HepG2 (cell line): ENCODE data around the gene LCAT. TPM values are rescaled to one million over a fixed set of nuclear protein-coding genes. Genes with fewer than 3 reads are reported as not detected.

Experiments used
- CENPX ChIP-seq: sonication (generic); formaldehyde crosslinking; IDR thresholded peaks from 2 replicates; pipeline ENCODE4 v1.9.0; 2021; ENCODE audit warnings: mild to moderate bottlenecking, missing genetic modification reagents, moderate library complexity
- MNT ChIP-seq: fragments of 450-650 bp; IDR thresholded peaks from 2 replicates; pipeline ENCODE4 v1.6.1; 2016
- NFIC ChIP-seq: IDR thresholded peaks from 2 replicates; pipeline ENCODE4 v1.6.1; 2012; ENCODE audit warnings: mild to moderate bottlenecking, low read length, inconsistent platforms
- NONO ChIP-seq, 2 experiments: fragments of 450-650 bp in 1 of 2; sonication (generic) in 1 of 2; formaldehyde crosslinking in 1 of 2; IDR thresholded peaks in 1 of 2; conservative IDR thresholded peaks in 1 of 2; 2 replicates each; pipeline versions ENCODE4 v1.6.1 to v1.8.0; 2017 to 2022; ENCODE audit warnings: mild to moderate bottlenecking in 1 of 2, missing genetic modification reagents in 1 of 2, moderate library complexity in 1 of 2
- PAXIP1 ChIP-seq: sonication (generic); formaldehyde crosslinking; conservative IDR thresholded peaks from 2 replicates; pipeline ENCODE4 v1.4.0; 2020; ENCODE audit warnings: mild to moderate bottlenecking, missing genetic modification reagents, moderate library complexity
- PTBP1 ChIP-seq: fragments of 200-400 bp; formaldehyde crosslinking; IDR thresholded peaks from 2 replicates; pipeline ENCODE4 v1.6.1; 2018; ENCODE audit warnings: low read length, low read depth; ENCODE audit not compliant: poor library complexity, severe bottlenecking
- RXRB ChIP-seq: IDR thresholded peaks from 2 replicates; pipeline ENCODE4 v1.6.1; 2016; ENCODE audit warnings: borderline replicate concordance, missing genetic modification reagents, missing compliant biosample characterization
- SETDB1 ChIP-seq: sonication (generic); formaldehyde crosslinking; IDR thresholded peaks from 2 replicates; pipeline ENCODE4 v1.5.1; 2020; ENCODE audit warnings: missing genetic modification reagents, mild to moderate bottlenecking, borderline replicate concordance
- SRF ChIP-seq: IDR thresholded peaks from 2 replicates; pipeline ENCODE4 v1.6.1; 2011; ENCODE audit warnings: mild to moderate bottlenecking, low read depth, low read length, moderate library complexity
- SRY ChIP-seq: sonication (generic); formaldehyde crosslinking; IDR thresholded peaks from 2 replicates; pipeline ENCODE4 v1.8.0; 2022; ENCODE audit warnings: mild to moderate bottlenecking, missing genetic modification reagents
- ZBTB8A ChIP-seq: sonication (generic); formaldehyde crosslinking; IDR thresholded peaks from 2 replicates; pipeline ENCODE4 v1.4.0; 2020; ENCODE audit warnings: mild to moderate bottlenecking, low read depth, missing genetic modification reagents, borderline replicate concordance
- ZKSCAN1 ChIP-seq: fragments of 150-350 bp; IDR thresholded peaks from 2 replicates; pipeline ENCODE4 v1.6.1; 2014; ENCODE audit warnings: low read length
- ZNF333 ChIP-seq: sonication (generic); formaldehyde crosslinking; IDR thresholded peaks from 2 replicates; pipeline ENCODE4 v1.4.0; 2020; ENCODE audit warnings: mild to moderate bottlenecking, missing genetic modification reagents, borderline replicate concordance
- ZNF572 ChIP-seq: sonication (generic); formaldehyde crosslinking; IDR thresholded peaks from 2 replicates; pipeline ENCODE4 v1.5.1; 2020; ENCODE audit warnings: mild to moderate bottlenecking, missing genetic modification reagents
- ZNF644 ChIP-seq: IDR thresholded peaks from 2 replicates; pipeline ENCODE4 v1.6.1; 2016; ENCODE audit warnings: low read depth
- ZNF713 ChIP-seq: sonication (generic); formaldehyde crosslinking; IDR thresholded peaks from 2 replicates; pipeline ENCODE4 v1.4.0; 2020; ENCODE audit warnings: mild to moderate bottlenecking, missing genetic modification reagents
- ZNF775 ChIP-seq: sonication (generic); formaldehyde crosslinking; IDR thresholded peaks from 2 replicates; pipeline ENCODE4 v1.4.0; 2020; ENCODE audit warnings: missing genetic modification reagents, mild to moderate bottlenecking, moderate library complexity, borderline replicate concordance
- ZNF777 ChIP-seq: sonication (generic); formaldehyde crosslinking; IDR thresholded peaks from 2 replicates; pipeline ENCODE4 v1.4.0; 2020; ENCODE audit warnings: missing genetic modification reagents
- ZNF891 ChIP-seq: sonication (generic); formaldehyde crosslinking; IDR thresholded peaks from 2 replicates; pipeline ENCODE4 v1.5.0; 2020; ENCODE audit warnings: mild to moderate bottlenecking, missing genetic modification reagents
- ZSCAN31 ChIP-seq: sonication (generic); formaldehyde crosslinking; IDR thresholded peaks from 2 replicates; pipeline ENCODE4 v1.5.0; 2020; ENCODE audit warnings: low read depth, mild to moderate bottlenecking, missing genetic modification reagents
- polyA plus RNA-seq, 8 experiments: library from polyadenylated mRNA; depleted of rRNA in 3 of 8; stranded (reverse) in 7 of 8; unstranded in 1 of 8; fragments of >200 nt; fragmentation: Illumina TruSeq in 4 of 8; extraction: Trizol in 4 of 8; gene quantifications; 2 replicates each; pipeline versions ENCODE4 v1.2.1 to v1.2.3, GENCODE V29; 2011 to 2016; ENCODE audit warnings: low read depth in 4 of 8, missing spikeins in 1 of 8, mixed read lengths in 1 of 8; ENCODE audit not compliant: insufficient read depth in 1 of 8
- total RNA-seq, 5 experiments: library from RNA; depleted of rRNA; stranded (reverse); fragments of >200 nt; fragmentation: Illumina TruSeq; extraction: Trizol; gene quantifications; 2 replicates each; pipeline ENCODE4 v1.2.3, GENCODE V29; 2016; ENCODE audit warnings: low read depth in 1 of 5
- TF ChIP-seq, protein P1 (sequence below): sonication (generic); formaldehyde crosslinking; IDR thresholded peaks from 2 replicates; pipeline ENCODE4 v1.5.0; 2020; ENCODE audit warnings: missing genetic modification reagents, mild to moderate bottlenecking, borderline replicate concordance

The LCAT gene
- total and polyA plus RNA-seq, 2 of the 13 experiments (the other 11 are each of a cell fraction or from before 2014, with no cell fraction given) = 36.1 to 38.9 TPM

DNA sequence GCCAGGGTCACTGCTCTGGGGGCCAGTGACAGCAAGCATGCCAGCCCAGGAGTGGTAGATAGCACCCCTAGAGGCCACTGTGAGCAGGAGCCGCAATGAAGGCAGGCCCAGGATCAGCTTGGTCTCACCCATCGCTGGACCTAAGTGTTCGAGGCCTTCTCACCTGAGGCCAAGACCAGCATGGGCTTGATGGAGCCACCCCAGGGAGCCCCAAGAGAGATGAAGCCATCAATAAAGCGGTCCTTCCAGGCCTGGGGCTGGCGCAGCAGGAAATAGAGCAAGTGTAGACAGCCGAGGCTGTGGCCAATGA, 1.8 kb downstream of the LCAT start (continued):
- no peak for TF ChIP-seq NFIC
- TF ChIP-seq PTBP1 = peak; percentile 15
- no peak for TF ChIP-seq ZNF775 (CRISPR knock-in tag)
- TF ChIP-seq RXRB (CRISPR knock-in tag) = peak; percentile 44; the same call in 1 of the 2 replicates
- no peak for TF ChIP-seq SETDB1 (CRISPR knock-in tag)
- TF ChIP-seq ZSCAN31 = no peak; the same call in 1 of the 2 replicates
- TF ChIP-seq ZNF777 (CRISPR knock-in tag) = 0 out of 2 replicates have a peak, but pooled peaks have one; percentile 15
- TF ChIP-seq SRF = no peak
- TF ChIP-seq, protein P1, sequence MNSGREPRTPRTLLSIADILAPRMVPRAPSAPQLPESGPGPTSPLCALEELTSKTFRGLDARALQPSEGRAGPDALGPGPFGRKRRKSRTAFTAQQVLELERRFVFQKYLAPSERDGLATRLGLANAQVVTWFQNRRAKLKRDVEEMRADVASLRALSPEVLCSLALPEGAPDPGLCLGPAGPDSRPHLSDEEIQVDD (CRISPR knock-in tag) = peak; percentile 71
- no peak for TF ChIP-seq CENPX
- TF ChIP-seq ZNF333 (CRISPR knock-in tag) = no peak
- TF ChIP-seq ZBTB8A (CRISPR knock-in tag) = no peak
- no peak for TF ChIP-seq ZKSCAN1
- TF ChIP-seq ZNF891 (CRISPR knock-in tag) = 0 out of 2 replicates have a peak, but pooled peaks have one; percentile 37
- no peak for TF ChIP-seq NONO (IDR thresholded peaks at IDR 0.05)
- TF ChIP-seq NONO (CRISPR knock-in tag; conservative IDR thresholded peaks at IDR 0.05) = no peak
- 0 out of 2 replicates have a peak, but pooled peaks have one; percentile 31 for TF ChIP-seq ZNF572
- no peak for TF ChIP-seq ZNF644 (CRISPR knock-in tag)
- 0 out of 2 replicates have a peak, but pooled peaks have one; percentile 66 for TF ChIP-seq SRY (CRISPR knock-in tag)
- no peak for TF ChIP-seq PAXIP1 (CRISPR knock-in tag)
- TF ChIP-seq MNT = no peak
- TF ChIP-seq ZNF713 (CRISPR knock-in tag) = no peak
